Liver (tissue), 3 donors: ENCODE results near the gene CAMKMT.

Experiments used
- MAX ChIP-seq: IDR thresholded peaks from 2 replicates; pipeline ENCODE4 v1.6.1; 2016; ENCODE audit warnings: antibody characterized with exemption
- RXRA ChIP-seq, 2 donors: IDR thresholded peaks; 2 replicates each; pipeline ENCODE4 v1.6.1; 2017 to 2018; ENCODE audit warnings: antibody characterized with exemption in 2 of 2, mild to moderate bottlenecking in 1 of 2
- TAF1 ChIP-seq: conservative IDR thresholded peaks from 2 replicates; pipeline ENCODE4 v1.6.1; 2016; ENCODE audit warnings: antibody characterized with exemption, mild to moderate bottlenecking
- TF ChIP-seq, protein P1 (sequence below): fragments of 150-350 bp; IDR thresholded peaks from 2 replicates; pipeline ENCODE4 v1.5.1; 2017; ENCODE audit warnings: improper control_type of control experiment, low read depth, low read length; ENCODE audit not compliant: missing input control
- donor health status: healthy.
- donor health status: healthy.

DNA sequence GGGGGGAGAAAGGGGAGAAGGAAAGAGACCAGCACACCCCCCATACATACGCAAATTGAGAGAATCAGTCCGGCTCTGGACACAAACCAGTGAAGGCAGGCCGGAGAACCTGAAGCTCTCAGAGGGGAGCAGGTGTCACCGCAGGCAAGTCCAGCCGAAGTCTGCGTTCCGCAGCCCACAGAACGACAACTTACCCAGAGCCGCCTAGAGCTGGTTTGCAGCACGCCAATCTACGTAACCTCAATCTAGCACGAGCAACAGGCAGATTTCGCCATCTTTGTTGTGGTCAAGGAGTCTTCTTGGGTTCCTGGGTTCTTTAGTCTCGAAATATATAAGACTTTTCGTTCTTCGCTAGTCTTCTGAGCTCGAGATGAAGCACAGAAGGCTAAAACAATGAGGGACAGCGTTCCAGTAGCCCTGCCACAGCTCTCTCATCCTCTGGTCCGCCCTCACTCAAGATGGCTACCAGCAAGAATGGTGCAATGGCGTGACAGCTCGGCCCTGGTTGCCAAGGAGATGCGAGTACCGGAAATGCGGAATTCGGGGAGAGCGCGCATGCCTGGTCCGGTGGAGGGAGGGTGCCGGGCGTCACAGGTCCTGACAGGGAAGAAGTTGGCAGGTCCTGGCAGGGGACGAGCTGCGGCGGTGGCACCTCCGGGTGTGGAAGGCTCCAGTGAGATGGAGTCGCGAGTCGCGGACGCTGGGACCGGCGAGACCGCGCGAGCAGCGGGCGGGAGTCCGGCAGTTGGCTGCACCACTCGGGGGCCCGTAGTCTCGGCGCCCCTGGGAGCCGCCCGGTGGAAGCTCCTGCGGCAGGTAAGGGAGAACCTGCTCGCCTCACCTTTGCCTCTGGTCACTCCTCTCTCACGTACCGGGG, at the start of gene CAMKMT, which contains the start of gene PREPL:
- TF ChIP-seq, protein P1, sequence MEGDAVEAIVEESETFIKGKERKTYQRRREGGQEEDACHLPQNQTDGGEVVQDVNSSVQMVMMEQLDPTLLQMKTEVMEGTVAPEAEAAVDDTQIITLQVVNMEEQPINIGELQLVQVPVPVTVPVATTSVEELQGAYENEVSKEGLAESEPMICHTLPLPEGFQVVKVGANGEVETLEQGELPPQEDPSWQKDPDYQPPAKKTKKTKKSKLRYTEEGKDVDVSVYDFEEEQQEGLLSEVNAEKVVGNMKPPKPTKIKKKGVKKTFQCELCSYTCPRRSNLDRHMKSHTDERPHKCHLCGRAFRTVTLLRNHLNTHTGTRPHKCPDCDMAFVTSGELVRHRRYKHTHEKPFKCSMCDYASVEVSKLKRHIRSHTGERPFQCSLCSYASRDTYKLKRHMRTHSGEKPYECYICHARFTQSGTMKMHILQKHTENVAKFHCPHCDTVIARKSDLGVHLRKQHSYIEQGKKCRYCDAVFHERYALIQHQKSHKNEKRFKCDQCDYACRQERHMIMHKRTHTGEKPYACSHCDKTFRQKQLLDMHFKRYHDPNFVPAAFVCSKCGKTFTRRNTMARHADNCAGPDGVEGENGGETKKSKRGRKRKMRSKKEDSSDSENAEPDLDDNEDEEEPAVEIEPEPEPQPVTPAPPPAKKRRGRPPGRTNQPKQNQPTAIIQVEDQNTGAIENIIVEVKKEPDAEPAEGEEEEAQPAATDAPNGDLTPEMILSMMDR: no peak
- TF ChIP-seq RXRA (IDR thresholded peaks at IDR 0.05) (no peak), MAX (peak; percentile 97), TAF1 (peak; percentile 85)
